GM12878 (cell line): ENCODE data around the gene MYL3.

Experiments used
- CTCF ChIP-seq, 3 experiments: IDR thresholded peaks in 2 of 3; conservative IDR thresholded peaks in 1 of 3; 2 replicates each; pipeline ENCODE4 v1.5.1; 2011; ENCODE audit warnings: low read depth in 3 of 3, low read length in 3 of 3, mild to moderate bottlenecking in 3 of 3, control low read depth in 2 of 3, moderate library complexity in 2 of 3, inconsistent platforms in 1 of 3, mixed read lengths in 1 of 3; ENCODE audit not compliant: control insufficient read depth in 2 of 3, insufficient read depth in 1 of 3; ENCODE audit errors: extremely low read depth in 1 of 3
- HCFC1 ChIP-seq: fragments of 150-350 bp; IDR thresholded peaks from 2 replicates; pipeline ENCODE4 v1.6.1; 2014; ENCODE audit warnings: low read length
- LARP7 ChIP-seq: fragments of 450-650 bp; IDR thresholded peaks from 2 replicates; pipeline ENCODE4 v1.6.1; 2017; ENCODE audit warnings: mild to moderate bottlenecking
- POLR2A ChIP-seq: IDR thresholded peaks from 2 replicates; pipeline ENCODE4 v1.6.1; 2011; ENCODE audit warnings: low read depth, mild to moderate bottlenecking, low read length
- RFX5 ChIP-seq: IDR thresholded peaks from 2 replicates; pipeline ENCODE4 v1.6.1; 2011; ENCODE audit warnings: low read depth, low read length, improper control_type of control experiment
- SP1 ChIP-seq: IDR thresholded peaks from one replicate; pipeline ENCODE4 v1.6.1; 2011; ENCODE audit warnings: low read depth, low read length

DNA sequence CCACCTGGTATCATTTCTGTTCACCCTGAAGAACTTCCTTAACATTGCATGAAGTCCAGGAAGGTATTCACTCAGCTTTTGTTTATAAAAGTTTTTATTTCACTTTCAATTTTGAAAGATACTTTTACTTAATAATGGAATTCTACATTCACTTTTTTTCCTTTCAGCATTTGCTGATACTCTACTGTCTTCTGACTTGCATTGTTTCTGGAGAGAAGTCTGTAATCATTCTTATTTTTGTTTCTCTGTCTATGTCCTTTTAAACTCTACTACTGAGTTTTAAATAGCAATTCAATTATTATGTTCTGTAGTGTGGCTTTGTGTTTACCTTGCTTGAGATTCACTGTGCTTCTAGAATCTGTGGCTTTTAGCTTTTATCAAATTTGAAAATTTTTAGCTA, 42.4 kb downstream of the MYL3 start:
- TF ChIP-seq POLR2A (no peak), RFX5 (no peak), HCFC1 (no peak), CTCF (IDR thresholded peaks at IDR 0.05 in 2 of 3, conservative IDR thresholded peaks at IDR 0.05 in 1 of 3; ENCODE audit: control insufficient read depth in 2 of 3, extremely low read depth in 1 of 3, insufficient read depth in 1 of 3, low read depth in 3 of 3, low read length in 3 of 3) (no peak), SP1 (no peak), LARP7 (no peak)
